Stomach (tissue), 9 donors: Measurements from ENCODE around the gene FAM184B. TPM values are rescaled to one million over a fixed set of nuclear protein-coding genes. Genes with fewer than 3 reads are reported as not detected.
"Not testable (repeated sequence)": the region's sequence is repeated elsewhere in the genome, so short reads cannot be mapped to it uniquely, and the experiment has no call there.

ENCODE experiments used
- DNase-seq, 2 donors: peaks; one replicate each; pipeline versions ENCODE4 v3.0.0 to v3.0.0-alpha.2; 2013 to 2019
- H3K27ac ChIP-seq, 5 donors: fragments of 200-600 bp in 4 of 5; sonication (generic) in 4 of 5; one replicate each; pipeline ENCODE4 v1.5.1; 2013 to 2019; ENCODE audit warnings: mild to moderate bottlenecking in 1 of 5, moderate library complexity in 1 of 5
- H3K27me3 ChIP-seq, 3 donors: fragments of 200-600 bp; sonication (generic); one replicate each; pipeline ENCODE4 v1.5.1; 2017 to 2019; ENCODE audit warnings: mixed run types in 1 of 3
- H3K36me3 ChIP-seq, 4 donors: fragments of 200-600 bp; sonication (generic); 1 replicate in 3 of 4; 2 replicates in 1 of 4; pipeline ENCODE4 v1.5.1; 2016 to 2019
- H3K4me1 ChIP-seq, 4 donors: fragments of 200-600 bp; sonication (generic); one replicate each; pipeline ENCODE4 v1.5.1; 2016 to 2019
- H3K4me3 ChIP-seq, 4 donors: fragments of 200-600 bp; sonication (generic) in 3 of 4; one replicate each; pipeline ENCODE4 v1.5.1; 2016 to 2019; ENCODE audit warnings: mild to moderate bottlenecking in 1 of 4
- H3K9me3 ChIP-seq, 4 donors: fragments of 200-600 bp; sonication (generic); one replicate each; pipeline ENCODE4 v1.5.1; 2016 to 2019
- EP300 ChIP-seq: sonication (generic); formaldehyde crosslinking; IDR thresholded peaks from one replicate; pipeline ENCODE4 v1.6.1; 2017; ENCODE audit warnings: antibody characterized with exemption
- POLR2A ChIP-seq, 4 donors: fragments of 450-650 bp; IDR thresholded peaks; one replicate each; pipeline ENCODE4 v1.6.1; 2016; ENCODE audit warnings: antibody characterized with exemption in 4 of 4, control low read depth in 2 of 4, mild to moderate bottlenecking in 1 of 4, moderate library complexity in 1 of 4
- POLR2AphosphoS5 ChIP-seq, 3 donors: sonication (generic); formaldehyde crosslinking; IDR thresholded peaks; one replicate each; pipeline ENCODE4 v1.6.1; 2016; ENCODE audit warnings: antibody characterized with exemption in 3 of 3
- WGBS, 5 donors: extraction: QIAGEN DNeasy Blood & Tissue Kit in 3 of 5; methylation state at CpG; one replicate each; pipeline versions ENCODE4 v1.1.5 to v1.1.7; 2013 to 2018; 5-methylcytosine and 5-hydroxymethylcytosine counted together
- intact Hi-C: fragments of 100-400 bp; cut with DNase I; formaldehyde crosslinking; loops from one replicate; pipeline ENCODE4 v1.15.1; 2023; ENCODE audit warnings: low total_unique reads
- polyA plus RNA-seq, 3 donors: library from polyadenylated mRNA; stranded (reverse); fragments of 200-250 nt; gene quantifications; one replicate each; pipeline ENCODE4 v1.2.3, GENCODE V29; 2013
- total RNA-seq, 5 donors: library from RNA; depleted of rRNA; stranded (reverse); fragments of >200 nt; gene quantifications; one replicate each; pipeline versions ENCODE4 v1.1.0 to v1.2.3, GENCODE V29; 2014 to 2016
- TF ChIP-seq, protein P1 (sequence below), 7 experiments: fragments of 450-650 bp in 4 of 7; fragments of 200-600 bp in 3 of 7; sonication (generic) in 3 of 7; IDR thresholded peaks; one replicate each; pipeline ENCODE4 v1.5.1; 2016 to 2019; ENCODE audit warnings: antibody characterized with exemption in 7 of 7, control low read depth in 2 of 7, mild to moderate bottlenecking in 1 of 7
- donor health status: healthy with polysubstance abuse.
- donor health status: Bipolar disorder and iron deficiency.
- donor health status: healthy.

Gene FAM184B
- total and polyA plus RNA-seq, 8 donors, result 0.08 to 0.18 TPM; not detected in 6

DNA sequence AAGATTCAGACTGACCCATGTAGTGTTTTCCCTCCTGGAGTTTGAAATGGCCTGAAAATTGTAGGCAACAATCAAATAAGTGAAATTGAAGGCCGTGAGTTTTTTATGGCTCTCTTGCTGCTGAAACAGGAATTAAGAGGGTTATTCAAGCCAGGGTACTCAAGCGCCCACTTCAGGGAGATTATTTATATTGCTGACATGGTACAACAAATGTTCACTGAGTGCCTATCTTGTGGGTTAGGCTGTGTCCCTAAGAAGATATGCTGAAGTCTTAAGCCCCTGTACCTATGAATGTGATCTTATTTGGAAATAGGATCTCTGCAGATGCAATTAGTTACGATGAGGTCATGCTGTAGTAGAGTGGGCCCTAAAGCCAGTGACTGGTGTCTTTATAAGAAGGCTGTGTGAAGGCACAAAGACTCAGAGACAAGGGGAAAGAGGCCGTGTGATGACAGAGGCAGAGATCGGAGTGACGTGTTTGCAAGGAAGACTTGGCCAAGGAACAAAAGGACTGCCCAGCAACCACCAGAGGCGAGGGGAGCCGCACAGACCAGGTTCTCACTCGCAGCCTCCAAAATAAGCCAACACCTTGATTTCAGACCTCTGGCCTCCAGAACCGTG is 94.1 kb downstream of the FAM184B start:
- no peaks in the 10 kb centered on the region for H3K4me1 ChIP-seq
- H3K9me3 ChIP-seq, result no peaks in the 10 kb centered on the region
- intact Hi-C loops, result no loop called here
- no peak for DNase-seq
- no peaks in the 10 kb centered on the region for H3K27me3 ChIP-seq
- H3K27ac ChIP-seq, result no peak overlapping the region
- H3K4me3 ChIP-seq, result no peak overlapping the region
- no peaks in the 10 kb centered on the region for H3K36me3 ChIP-seq
- WGBS, 5 donors, result 87 to 91% (median 90%) methylated on average over 10 of the region's 10 CpGs
- TF ChIP-seq, protein P1, sequence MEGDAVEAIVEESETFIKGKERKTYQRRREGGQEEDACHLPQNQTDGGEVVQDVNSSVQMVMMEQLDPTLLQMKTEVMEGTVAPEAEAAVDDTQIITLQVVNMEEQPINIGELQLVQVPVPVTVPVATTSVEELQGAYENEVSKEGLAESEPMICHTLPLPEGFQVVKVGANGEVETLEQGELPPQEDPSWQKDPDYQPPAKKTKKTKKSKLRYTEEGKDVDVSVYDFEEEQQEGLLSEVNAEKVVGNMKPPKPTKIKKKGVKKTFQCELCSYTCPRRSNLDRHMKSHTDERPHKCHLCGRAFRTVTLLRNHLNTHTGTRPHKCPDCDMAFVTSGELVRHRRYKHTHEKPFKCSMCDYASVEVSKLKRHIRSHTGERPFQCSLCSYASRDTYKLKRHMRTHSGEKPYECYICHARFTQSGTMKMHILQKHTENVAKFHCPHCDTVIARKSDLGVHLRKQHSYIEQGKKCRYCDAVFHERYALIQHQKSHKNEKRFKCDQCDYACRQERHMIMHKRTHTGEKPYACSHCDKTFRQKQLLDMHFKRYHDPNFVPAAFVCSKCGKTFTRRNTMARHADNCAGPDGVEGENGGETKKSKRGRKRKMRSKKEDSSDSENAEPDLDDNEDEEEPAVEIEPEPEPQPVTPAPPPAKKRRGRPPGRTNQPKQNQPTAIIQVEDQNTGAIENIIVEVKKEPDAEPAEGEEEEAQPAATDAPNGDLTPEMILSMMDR (IDR thresholded peaks at IDR 0.05), result no peak
- TF ChIP-seq EP300, result no peak
- TF ChIP-seq POLR2A (IDR thresholded peaks at IDR 0.05), result no peak
- TF ChIP-seq POLR2AphosphoS5 (IDR thresholded peaks at IDR 0.05), result no peak

GRCh38 chr4:17684648-17685047 is 96.8 kb downstream of the FAM184B start:
- intact Hi-C loops, H3K4me3 ChIP-seq, H3K9me3 ChIP-seq, H3K27ac ChIP-seq, H3K27me3 ChIP-seq, DNase-seq, H3K4me1 ChIP-seq, H3K36me3 ChIP-seq: not testable (repeated sequence)
- WGBS, 5 donors, result 74 to 87% (median 85%) methylated on average over 4 of the region's 4 CpGs

DNA sequence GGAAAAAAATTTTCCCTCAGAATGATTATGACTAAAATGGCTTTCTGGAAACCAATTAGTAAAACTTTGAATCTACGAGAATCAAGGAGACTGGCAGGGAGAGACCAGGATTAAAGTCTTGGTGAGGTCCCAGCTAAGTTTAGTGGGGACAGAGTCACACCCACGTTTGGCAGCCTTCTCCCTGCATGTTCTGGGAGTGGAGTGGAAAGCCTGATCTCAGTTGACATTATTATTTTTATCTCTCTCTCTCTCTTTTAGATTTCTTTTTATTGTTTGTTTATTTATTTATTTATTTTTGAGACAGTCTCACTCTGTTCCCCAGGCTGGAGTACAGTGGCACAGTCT is 99.2 kb downstream of the FAM184B start:
- H3K27me3 ChIP-seq, result no peaks in the 10 kb centered on the region
- TF ChIP-seq, protein P1 (IDR thresholded peaks at IDR 0.05), result no peak
- TF ChIP-seq POLR2A (IDR thresholded peaks at IDR 0.05) (no peak), EP300 (no peak), POLR2AphosphoS5 (IDR thresholded peaks at IDR 0.05) (no peak)
- H3K4me1 ChIP-seq, result no peaks in the 10 kb centered on the region
- 39 to 65% (median 58%) methylated on average over 2 of the region's 2 CpGs for WGBS, 5 donors
- H3K9me3 ChIP-seq, result no peaks in the 10 kb centered on the region
- H3K27ac ChIP-seq, result no peak overlapping the region
- H3K4me3 ChIP-seq, result no peak overlapping the region
- no peaks in the 10 kb centered on the region for H3K36me3 ChIP-seq
- intact Hi-C loops, result no loop called here
- DNase-seq, result no peak

DNA sequence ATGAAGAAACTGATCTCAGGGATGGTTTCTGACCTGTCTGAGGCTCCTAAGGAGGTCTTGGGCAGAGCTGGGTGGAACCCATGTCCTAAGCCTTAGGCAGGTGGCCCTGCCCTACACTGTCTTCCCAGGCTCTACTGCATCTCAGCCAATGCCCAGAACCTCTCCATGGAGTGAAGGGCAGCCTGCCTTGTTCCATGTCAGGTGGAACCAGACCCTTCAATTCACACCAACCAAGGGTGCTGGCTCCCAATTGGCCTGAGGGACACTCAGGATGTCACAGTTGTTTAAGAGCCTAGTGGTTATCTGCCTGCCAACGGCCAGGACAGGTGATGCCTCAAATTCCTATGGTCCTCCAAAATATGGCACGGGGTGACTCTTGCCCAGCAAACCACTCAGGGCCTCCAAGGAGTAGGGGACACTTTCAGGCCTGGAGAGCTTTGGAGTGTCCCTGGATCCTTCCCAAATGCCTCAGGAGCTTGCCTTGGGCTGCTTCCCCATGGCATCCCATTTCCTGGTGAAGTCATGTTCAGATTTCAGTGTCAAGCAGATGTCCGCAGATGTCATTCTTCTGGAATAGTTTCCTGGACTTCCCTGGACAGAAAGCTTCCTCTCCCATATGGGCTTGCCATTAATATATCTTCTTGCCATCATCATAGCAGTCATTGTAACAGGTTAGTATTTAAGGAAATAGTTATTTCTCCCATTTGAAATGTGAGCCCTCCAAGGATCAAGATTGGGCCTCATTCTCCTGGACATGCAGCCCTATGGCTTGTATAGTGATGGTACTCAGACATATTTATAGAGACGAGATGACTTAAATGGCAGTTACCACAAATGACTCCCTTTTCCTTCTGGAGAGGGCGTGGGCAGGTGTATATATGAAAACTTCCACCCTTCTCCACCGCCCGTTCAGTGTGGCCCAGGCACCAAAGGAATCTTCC is 99.9 kb downstream of the FAM184B start:
- intact Hi-C loops, result no loop called here

More for the DNA sequence above, 99.9 kb downstream of the FAM184B start:
- DNase-seq, result no peak
- TF ChIP-seq POLR2AphosphoS5 (IDR thresholded peaks at IDR 0.05), result no peak
- TF ChIP-seq EP300, result no peak
- TF ChIP-seq, protein P1 (IDR thresholded peaks at IDR 0.05), result no peak
- no peaks in the 10 kb centered on the region for H3K27me3 ChIP-seq
- WGBS, 5 donors, result 64 to 88% (median 72%) methylated on average over 7 of the region's 7 CpGs
- no peak overlapping the region for H3K27ac ChIP-seq
- H3K9me3 ChIP-seq, result no peaks in the 10 kb centered on the region
- H3K4me1 ChIP-seq, result no peaks in the 10 kb centered on the region
- no peaks in the 10 kb centered on the region for H3K36me3 ChIP-seq
- H3K4me3 ChIP-seq, result no peak overlapping the region
